GM12878 (cell line): ENCODE results near the gene ERC2. TPM values are rescaled to one million over a fixed set of nuclear protein-coding genes. Genes with fewer than 3 reads are reported as not detected.

Experiments
- ATAC-seq: fragments of 200-7000 bp; cut with Tn5 transposase; 3 replicates; pipeline ENCODE4 v1.9.1; 2020; ENCODE audit warnings: mild to moderate bottlenecking, moderate library complexity
- BruUV-seq: library from RNA; stranded (reverse); fragments of 400-500 nt; replicated peaks from 2 replicates; lab custom pipeline; 2021; lab: Mats Ljungman, UMichigan
- CTCF ChIA-PET: fragments of 300-600 bp; sonication (Branson Sonifier 250); formaldehyde crosslinking; extraction: SDS; loops from one replicate; lab custom pipeline; 2021; ENCODE audit warnings: inconsistent platforms; lab: Yijun Ruan, JAX
- POLR2A ChIA-PET: fragments of 350-600 bp; formaldehyde crosslinking; extraction: SDS; loops from one replicate; lab custom pipeline; 2021; ENCODE audit warnings: inconsistent platforms; lab: Charles Lee
- RAD21 ChIA-PET: fragments of 300-600 bp; sonication (Branson Sonifier 250); formaldehyde crosslinking; loops from one replicate; lab custom pipeline; 2023; ENCODE audit warnings: antibody characterized with exemption; ENCODE audit not compliant: unreplicated experiment; lab: Charles Lee
- SMC1A ChIA-PET: fragments of 300-600 bp; sonication (Branson Sonifier 250); formaldehyde crosslinking; loops from one replicate; lab custom pipeline; 2023; ENCODE audit not compliant: unreplicated experiment, uncharacterized antibody; lab: Charles Lee
- DNase-seq: peaks from one replicate; pipeline ENCODE4 v3.0.0-alpha.2; 2011; ENCODE audit warnings: low read depth, low spot score
- FAIRE-seq: peaks from 3 replicates; lab custom pipeline; 2011; peaks lifted over from hg19 to GRCh38; lab: Jason Lieb, UNC
- H2AFZ ChIP-seq: 2 replicates; pipeline ENCODE4 v1.6.0; 2011; ENCODE audit warnings: low read depth, low read length, control low read depth; ENCODE audit not compliant: control insufficient read depth
- H3K27ac ChIP-seq: 2 replicates; pipeline ENCODE4 v1.5.1; 2011; ENCODE audit warnings: control low read depth; ENCODE audit not compliant: control insufficient read depth, insufficient read depth
- H3K27me3 ChIP-seq, 2 experiments: replicated peaks in 1 of 2; 2 replicates each; pipeline versions ENCODE4 v1.6.0 to v1.6.1; 2011; ENCODE audit warnings: low read length in 1 of 2; ENCODE audit not compliant: control insufficient read depth in 2 of 2, insufficient read depth in 2 of 2
- H3K36me3 ChIP-seq, 2 experiments: 2 replicates each; pipeline ENCODE4 v1.5.1; 2011; ENCODE audit warnings: low read length in 1 of 2; ENCODE audit not compliant: control insufficient read depth in 2 of 2, insufficient read depth in 2 of 2
- H3K4me1 ChIP-seq: 2 replicates; pipeline ENCODE4 v1.6.1; 2011; ENCODE audit warnings: mild to moderate bottlenecking, low read length, moderate library complexity, mixed read lengths; ENCODE audit not compliant: control insufficient read depth, insufficient read depth
- H3K4me2 ChIP-seq: 2 replicates; pipeline ENCODE4 v1.6.0; 2011; ENCODE audit warnings: control low read depth; ENCODE audit not compliant: control insufficient read depth, insufficient read depth
- H3K4me3 ChIP-seq: fragments of 200-600 bp; sonication (generic); 2 replicates; pipeline ENCODE4 v1.5.1; 2016
- H3K79me2 ChIP-seq: 2 replicates; pipeline ENCODE4 v1.6.0; 2011; ENCODE audit warnings: low read length; ENCODE audit not compliant: control insufficient read depth, insufficient read depth
- H3K9ac ChIP-seq: 2 replicates; pipeline ENCODE4 v1.8.0; 2011; ENCODE audit warnings: low read length, control low read depth, mixed read lengths; ENCODE audit not compliant: control insufficient read depth, insufficient read depth
- H3K9me3 ChIP-seq: replicated peaks from 3 replicates; pipeline ENCODE4 v1.5.1; 2011; ENCODE audit warnings: mild to moderate bottlenecking, low read length; ENCODE audit not compliant: control insufficient read depth, insufficient read depth
- H4K20me1 ChIP-seq: 2 replicates; pipeline ENCODE4 v1.6.0; 2011; ENCODE audit not compliant: control insufficient read depth, insufficient read depth
- ASH2L ChIP-seq: fragments of 300-600, 200-600 bp; sonication (generic); IDR thresholded peaks from 2 replicates; pipeline ENCODE4 v1.6.1; 2017; ENCODE audit warnings: low read depth, mild to moderate bottlenecking, borderline replicate concordance
- BACH1 ChIP-seq: fragments of 450-650 bp; IDR thresholded peaks from 2 replicates; pipeline ENCODE4 v1.6.1; 2017; ENCODE audit warnings: mild to moderate bottlenecking, borderline replicate concordance
- BMI1 ChIP-seq: fragments of 450-650 bp; IDR thresholded peaks from 2 replicates; pipeline ENCODE4 v1.6.1; 2016; ENCODE audit warnings: mild to moderate bottlenecking, moderate library complexity, borderline replicate concordance
- EP300 ChIP-seq, 2 experiments: fragments of 150-350 bp in 1 of 2; IDR thresholded peaks; 2 replicates each; pipeline ENCODE4 v1.6.1; 2011 to 2012; ENCODE audit warnings: low read depth in 2 of 2, low read length in 2 of 2, borderline replicate concordance in 1 of 2, improper control_type of control experiment in 1 of 2, inconsistent platforms in 1 of 2; ENCODE audit not compliant: control insufficient read depth in 1 of 2
- ETV6 ChIP-seq, 2 experiments: fragments of 450-650 bp in 1 of 2; IDR thresholded peaks in 1 of 2; conservative IDR thresholded peaks in 1 of 2; 2 replicates each; pipeline ENCODE4 v1.6.1; 2014; ENCODE audit warnings: antibody characterized with exemption in 1 of 2, borderline replicate concordance in 1 of 2, low read depth in 1 of 2, mild to moderate bottlenecking in 1 of 2, moderate library complexity in 1 of 2
- GABPA ChIP-seq: IDR thresholded peaks from 2 replicates; pipeline ENCODE4 v1.6.1; 2014; ENCODE audit warnings: antibody characterized with exemption, low read depth, mild to moderate bottlenecking, inconsistent platforms
- GATAD2B ChIP-seq: fragments of 450-650 bp; conservative IDR thresholded peaks from 2 replicates; pipeline ENCODE4 v1.6.1; 2017; ENCODE audit warnings: low read depth, mild to moderate bottlenecking, moderate library complexity
- JUND ChIP-seq: IDR thresholded peaks from 2 replicates; pipeline ENCODE4 v1.6.1; 2012; ENCODE audit warnings: low read depth, mild to moderate bottlenecking, low read length, improper control_type of control experiment, moderate library complexity
- MYB ChIP-seq: fragments of 150-350 bp; IDR thresholded peaks from 2 replicates; pipeline ENCODE4 v1.6.1; 2014; ENCODE audit warnings: mild to moderate bottlenecking, low read depth, low read length, borderline replicate concordance
- RAD51 ChIP-seq: fragments of 450-650 bp; IDR thresholded peaks from 2 replicates; pipeline ENCODE4 v1.6.1; 2016; ENCODE audit warnings: moderate library complexity, mild to moderate bottlenecking, inconsistent platforms
- RUNX3 ChIP-seq: IDR thresholded peaks from 2 replicates; pipeline ENCODE4 v1.6.1; 2012; ENCODE audit warnings: low read length, inconsistent platforms
- WGBS: methylation state at CpG from one replicate; pipeline ENCODE4 v1.1.6; 2016; ENCODE audit warnings: low lambda C conversion rate; ENCODE audit not compliant: insufficient replicate concordance, insufficient coverage; ENCODE audit errors: missing lambda C conversion rate; 5-methylcytosine and 5-hydroxymethylcytosine counted together
- in situ Hi-C: fragments of 300-500 bp; cut with MboI; formaldehyde crosslinking; loops from 9 replicates; pipeline ENCODE4 v1.14.3; 2018; ENCODE audit warnings: mixed read lengths
- intact Hi-C: fragments of 100-400 bp; cut with micrococcal nuclease; formaldehyde crosslinking; loops from one replicate; pipeline ENCODE4 v1.14.2; 2022; ENCODE audit not compliant: unreplicated experiment
- polyA plus RNA-seq, 11 experiments: library from polyadenylated mRNA; depleted of rRNA in 4 of 11; unstranded in 6 of 11; stranded (reverse) in 5 of 11; fragments of >200 nt; fragmentation: Nextera tagmentation in 4 of 11; fragmentation: Illumina TruSeq in 1 of 11; extraction: Ambion mirVana in 4 of 11; extraction: Trizol in 1 of 11; gene quantifications; 1 replicate in 1 of 11; 2 replicates in 10 of 11; pipeline versions ENCODE4 v1.2.1 to v1.2.3, GENCODE V29; 2011 to 2016; ENCODE audit warnings: inconsistent platforms in 2 of 11, missing spikeins in 2 of 11, low read depth in 1 of 11
- total RNA-seq, 4 experiments: library from RNA; depleted of rRNA in 3 of 4; stranded (reverse); fragments of >200 nt in 3 of 4; fragmentation: Illumina TruSeq in 1 of 4; extraction: Trizol in 1 of 4; gene quantifications; 2 replicates each; pipeline versions ENCODE4 v1.2.1 to v1.2.3, GENCODE V29; 2013 to 2021
- TF ChIP-seq, protein P1 (sequence below): fragments of 450-650 bp; IDR thresholded peaks from 2 replicates; pipeline ENCODE4 v1.6.1; 2017; ENCODE audit warnings: mild to moderate bottlenecking, moderate library complexity
- TF ChIP-seq, protein P2 (sequence below): IDR thresholded peaks from 2 replicates; pipeline ENCODE4 v1.6.1; 2012; ENCODE audit warnings: low read depth, low read length, improper control_type of control experiment
- TF ChIP-seq, protein P3 (sequence below): fragments of 450-650 bp; IDR thresholded peaks from 2 replicates; pipeline ENCODE4 v1.6.1; 2016; ENCODE audit warnings: mild to moderate bottlenecking
- TF ChIP-seq, protein P4 (sequence below): IDR thresholded peaks from 2 replicates; pipeline ENCODE4 v1.6.1; 2012; ENCODE audit warnings: low read depth, low read length, improper control_type of control experiment

The ERC2 gene
- total and polyA plus RNA-seq, 10 of the 15 experiments (the other 5 are each of a cell fraction or from before 2014, with no cell fraction given): 0.06 to 1.4 (median 0.12) TPM; not detected in 3

DNA sequence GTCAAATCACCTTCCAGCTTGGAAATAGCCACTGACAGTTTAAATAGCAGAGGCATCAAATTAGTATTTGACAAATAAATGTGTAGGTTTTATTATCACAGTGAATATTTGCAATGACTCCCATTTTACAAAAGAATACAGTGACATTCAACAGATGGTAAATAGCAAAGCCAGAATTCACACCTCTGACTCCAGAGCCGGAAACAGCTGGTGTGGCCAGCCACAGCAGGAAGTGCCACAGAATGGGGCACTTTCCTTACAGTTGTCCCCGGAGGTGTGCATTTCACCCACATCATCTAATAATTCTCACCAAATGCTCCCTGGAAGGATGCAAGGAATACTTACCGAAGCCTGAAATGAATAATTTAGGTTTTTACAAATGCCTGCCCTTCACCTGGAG lies 685.5 kb downstream of the ERC2 start (continued):
- TF ChIP-seq, protein P1, sequence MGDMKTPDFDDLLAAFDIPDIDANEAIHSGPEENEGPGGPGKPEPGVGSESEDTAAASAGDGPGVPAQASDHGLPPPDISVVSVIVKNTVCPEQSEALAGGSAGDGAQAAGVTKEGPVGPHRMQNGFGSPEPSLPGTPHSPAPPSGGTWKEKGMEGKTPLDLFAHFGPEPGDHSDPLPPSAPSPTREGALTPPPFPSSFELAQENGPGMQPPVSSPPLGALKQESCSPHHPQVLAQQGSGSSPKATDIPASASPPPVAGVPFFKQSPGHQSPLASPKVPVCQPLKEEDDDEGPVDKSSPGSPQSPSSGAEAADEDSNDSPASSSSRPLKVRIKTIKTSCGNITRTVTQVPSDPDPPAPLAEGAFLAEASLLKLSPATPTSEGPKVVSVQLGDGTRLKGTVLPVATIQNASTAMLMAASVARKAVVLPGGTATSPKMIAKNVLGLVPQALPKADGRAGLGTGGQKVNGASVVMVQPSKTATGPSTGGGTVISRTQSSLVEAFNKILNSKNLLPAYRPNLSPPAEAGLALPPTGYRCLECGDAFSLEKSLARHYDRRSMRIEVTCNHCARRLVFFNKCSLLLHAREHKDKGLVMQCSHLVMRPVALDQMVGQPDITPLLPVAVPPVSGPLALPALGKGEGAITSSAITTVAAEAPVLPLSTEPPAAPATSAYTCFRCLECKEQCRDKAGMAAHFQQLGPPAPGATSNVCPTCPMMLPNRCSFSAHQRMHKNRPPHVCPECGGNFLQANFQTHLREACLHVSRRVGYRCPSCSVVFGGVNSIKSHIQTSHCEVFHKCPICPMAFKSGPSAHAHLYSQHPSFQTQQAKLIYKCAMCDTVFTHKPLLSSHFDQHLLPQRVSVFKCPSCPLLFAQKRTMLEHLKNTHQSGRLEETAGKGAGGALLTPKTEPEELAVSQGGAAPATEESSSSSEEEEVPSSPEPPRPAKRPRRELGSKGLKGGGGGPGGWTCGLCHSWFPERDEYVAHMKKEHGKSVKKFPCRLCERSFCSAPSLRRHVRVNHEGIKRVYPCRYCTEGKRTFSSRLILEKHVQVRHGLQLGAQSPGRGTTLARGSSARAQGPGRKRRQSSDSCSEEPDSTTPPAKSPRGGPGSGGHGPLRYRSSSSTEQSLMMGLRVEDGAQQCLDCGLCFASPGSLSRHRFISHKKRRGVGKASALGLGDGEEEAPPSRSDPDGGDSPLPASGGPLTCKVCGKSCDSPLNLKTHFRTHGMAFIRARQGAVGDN: no peak
- TF ChIP-seq RUNX3 (no peak), EP300 (IDR thresholded peaks at IDR 0.05; ENCODE audit: borderline replicate concordance in 1 of 2, control insufficient read depth in 1 of 2, low read depth in 2 of 2, low read length in 2 of 2) (no peak)

DNA sequence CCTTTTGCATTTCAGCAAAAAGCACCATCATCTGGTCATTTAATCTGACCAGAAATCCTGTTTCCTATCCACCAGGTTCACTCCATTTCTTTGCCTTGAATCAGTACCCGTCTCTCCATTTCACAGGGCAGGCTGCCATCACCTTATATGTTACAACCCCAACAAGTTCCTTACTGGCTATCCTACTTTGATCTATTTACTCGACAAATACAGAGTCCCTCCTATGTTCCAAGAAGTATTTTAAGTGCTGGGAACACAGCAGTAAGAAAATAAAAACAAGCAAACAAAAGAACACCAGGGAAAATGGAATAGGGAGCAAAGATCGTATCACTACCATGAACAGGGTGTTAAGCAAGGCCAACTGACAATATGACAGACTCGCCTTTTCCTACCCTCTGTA lies 685.9 kb downstream of the ERC2 start:
- intact Hi-C loops (no loop called here), in situ Hi-C loops (no loop called here)
- BruUV-seq: no TSS peak
- no peak for DNase-seq
- H3K27me3 ChIP-seq: peaks cover 0 to 2% of the 10 kb centered on the region in 2 experiments; a peak in 1 of 4 replicates
- TF ChIP-seq, protein P2, sequence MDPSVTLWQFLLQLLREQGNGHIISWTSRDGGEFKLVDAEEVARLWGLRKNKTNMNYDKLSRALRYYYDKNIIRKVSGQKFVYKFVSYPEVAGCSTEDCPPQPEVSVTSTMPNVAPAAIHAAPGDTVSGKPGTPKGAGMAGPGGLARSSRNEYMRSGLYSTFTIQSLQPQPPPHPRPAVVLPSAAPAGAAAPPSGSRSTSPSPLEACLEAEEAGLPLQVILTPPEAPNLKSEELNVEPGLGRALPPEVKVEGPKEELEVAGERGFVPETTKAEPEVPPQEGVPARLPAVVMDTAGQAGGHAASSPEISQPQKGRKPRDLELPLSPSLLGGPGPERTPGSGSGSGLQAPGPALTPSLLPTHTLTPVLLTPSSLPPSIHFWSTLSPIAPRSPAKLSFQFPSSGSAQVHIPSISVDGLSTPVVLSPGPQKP: no peak
- TF ChIP-seq GATAD2B: no peak
- TF ChIP-seq MYB: no peak
- TF ChIP-seq, protein P3, sequence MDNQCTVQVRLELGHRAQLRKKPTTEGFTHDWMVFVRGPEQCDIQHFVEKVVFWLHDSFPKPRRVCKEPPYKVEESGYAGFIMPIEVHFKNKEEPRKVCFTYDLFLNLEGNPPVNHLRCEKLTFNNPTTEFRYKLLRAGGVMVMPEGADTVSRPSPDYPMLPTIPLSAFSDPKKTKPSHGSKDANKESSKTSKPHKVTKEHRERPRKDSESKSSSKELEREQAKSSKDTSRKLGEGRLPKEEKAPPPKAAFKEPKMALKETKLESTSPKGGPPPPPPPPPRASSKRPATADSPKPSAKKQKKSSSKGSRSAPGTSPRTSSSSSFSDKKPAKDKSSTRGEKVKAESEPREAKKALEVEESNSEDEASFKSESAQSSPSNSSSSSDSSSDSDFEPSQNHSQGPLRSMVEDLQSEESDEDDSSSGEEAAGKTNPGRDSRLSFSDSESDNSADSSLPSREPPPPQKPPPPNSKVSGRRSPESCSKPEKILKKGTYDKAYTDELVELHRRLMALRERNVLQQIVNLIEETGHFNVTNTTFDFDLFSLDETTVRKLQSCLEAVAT: no peak
- no peak for TF ChIP-seq GABPA
- no peak for TF ChIP-seq BACH1
- no peak for TF ChIP-seq JUND
- TF ChIP-seq RAD51: no peak
- TF ChIP-seq ETV6 (conservative IDR thresholded peaks at IDR 0.05 in 1 of 2, IDR thresholded peaks at IDR 0.05 in 1 of 2; ENCODE audit: borderline replicate concordance in 1 of 2, low read depth in 1 of 2): no peak
- no peak for TF ChIP-seq ASH2L
- no peak for TF ChIP-seq BMI1
- TF ChIP-seq, protein P4, sequence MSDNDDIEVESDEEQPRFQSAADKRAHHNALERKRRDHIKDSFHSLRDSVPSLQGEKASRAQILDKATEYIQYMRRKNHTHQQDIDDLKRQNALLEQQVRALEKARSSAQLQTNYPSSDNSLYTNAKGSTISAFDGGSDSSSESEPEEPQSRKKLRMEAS: no peak
- SMC1A ChIA-PET: no interaction called here
- H3K79me2 ChIP-seq: no peaks in the 10 kb centered on the region
- no peaks in the 10 kb centered on the region for H4K20me1 ChIP-seq
- H3K9ac ChIP-seq: no peak overlapping the region
- H3K4me2 ChIP-seq: no peak overlapping the region
- H3K4me3 ChIP-seq: no peak overlapping the region
- no peaks in the 10 kb centered on the region for H3K9me3 ChIP-seq
- RAD21 ChIA-PET: no interaction called here
- H2AFZ ChIP-seq: no peak overlapping the region
- no peaks in the 10 kb centered on the region for H3K36me3 ChIP-seq
- WGBS: 6% methylated on average over 4 of the region's 4 CpGs
- ATAC-seq: no peak
- no peaks in the 10 kb centered on the region for H3K4me1 ChIP-seq
- CTCF ChIA-PET: no interaction called here
- POLR2A ChIA-PET: no interaction called here
- FAIRE-seq: no peak
- H3K27ac ChIP-seq: no peak overlapping the region
